ENCODE results near the gene MLF2.

The MLF2 gene

GRCh38 chr12:6778217-6778573 lies 25.3 kb upstream of the MLF2 start:
- no peak for DNase-seq

DNA sequence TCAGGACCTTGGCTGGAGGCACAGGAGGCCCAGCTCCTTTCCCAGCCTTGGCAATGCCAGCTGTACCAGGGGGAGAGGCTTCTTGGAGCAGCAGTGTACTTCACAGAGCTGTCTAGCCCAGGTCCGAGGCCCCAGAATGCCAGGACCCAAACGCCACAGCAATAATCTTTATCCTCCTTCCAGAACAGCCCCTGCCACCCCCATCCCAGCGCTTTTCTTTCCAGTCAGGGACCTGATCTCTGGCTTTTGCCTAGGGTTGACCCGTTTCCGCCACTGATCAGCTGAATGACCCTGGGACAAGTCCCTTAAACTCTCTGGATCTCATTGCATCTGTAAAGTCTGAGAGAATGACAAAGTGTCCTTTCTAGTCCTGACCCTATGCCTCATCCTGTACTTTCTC lies 24.4 kb upstream of the MLF2 start:
- no peak for DNase-seq

DNA sequence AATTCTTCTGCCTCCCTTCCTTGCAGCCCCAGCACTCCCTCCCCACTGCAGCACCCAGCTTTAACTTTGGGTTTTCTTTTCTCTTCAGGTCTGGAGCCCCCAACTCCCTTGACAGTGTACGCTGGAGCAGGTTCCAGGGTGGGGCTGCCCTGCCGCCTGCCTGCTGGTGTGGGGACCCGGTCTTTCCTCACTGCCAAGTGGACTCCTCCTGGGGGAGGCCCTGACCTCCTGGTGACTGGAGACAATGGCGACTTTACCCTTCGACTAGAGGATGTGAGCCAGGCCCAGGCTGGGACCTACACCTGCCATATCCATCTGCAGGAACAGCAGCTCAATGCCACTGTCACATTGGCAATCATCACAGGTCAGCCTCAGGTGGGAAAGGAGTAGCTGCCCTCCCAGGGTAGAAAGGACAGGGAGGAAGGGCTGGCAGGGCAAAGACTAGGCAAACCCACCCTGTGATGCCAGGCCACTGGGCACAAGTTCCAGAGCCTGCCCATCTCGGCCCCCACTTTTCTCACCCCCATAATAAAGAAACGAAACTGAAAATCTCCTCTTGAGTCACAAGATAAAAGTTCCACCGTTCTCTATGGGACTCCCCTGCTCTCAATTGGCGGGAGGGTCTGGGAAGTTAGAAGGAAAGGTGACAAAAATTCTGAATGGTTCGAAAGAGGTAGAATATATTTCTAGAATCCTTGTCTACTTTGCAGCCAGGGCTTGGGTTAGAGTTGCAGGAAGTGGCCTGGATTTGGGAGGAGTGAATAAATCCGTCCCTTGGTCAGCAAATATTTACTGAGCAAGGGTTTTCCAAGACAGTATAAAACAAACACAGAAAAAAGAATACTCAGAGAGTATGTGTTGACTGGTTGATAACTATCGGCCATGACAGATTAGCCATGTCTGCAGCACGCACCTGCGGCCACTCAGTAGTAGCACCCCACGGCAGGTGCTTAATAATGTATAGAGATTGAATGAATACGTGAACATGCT lies 22.5 kb upstream of the MLF2 start:
- no peak for DNase-seq

- no peak for DNase-seq
These were observed 21.6 kb upstream of the MLF2 start for GRCh38 chr12:6774499-6775062.

DNA sequence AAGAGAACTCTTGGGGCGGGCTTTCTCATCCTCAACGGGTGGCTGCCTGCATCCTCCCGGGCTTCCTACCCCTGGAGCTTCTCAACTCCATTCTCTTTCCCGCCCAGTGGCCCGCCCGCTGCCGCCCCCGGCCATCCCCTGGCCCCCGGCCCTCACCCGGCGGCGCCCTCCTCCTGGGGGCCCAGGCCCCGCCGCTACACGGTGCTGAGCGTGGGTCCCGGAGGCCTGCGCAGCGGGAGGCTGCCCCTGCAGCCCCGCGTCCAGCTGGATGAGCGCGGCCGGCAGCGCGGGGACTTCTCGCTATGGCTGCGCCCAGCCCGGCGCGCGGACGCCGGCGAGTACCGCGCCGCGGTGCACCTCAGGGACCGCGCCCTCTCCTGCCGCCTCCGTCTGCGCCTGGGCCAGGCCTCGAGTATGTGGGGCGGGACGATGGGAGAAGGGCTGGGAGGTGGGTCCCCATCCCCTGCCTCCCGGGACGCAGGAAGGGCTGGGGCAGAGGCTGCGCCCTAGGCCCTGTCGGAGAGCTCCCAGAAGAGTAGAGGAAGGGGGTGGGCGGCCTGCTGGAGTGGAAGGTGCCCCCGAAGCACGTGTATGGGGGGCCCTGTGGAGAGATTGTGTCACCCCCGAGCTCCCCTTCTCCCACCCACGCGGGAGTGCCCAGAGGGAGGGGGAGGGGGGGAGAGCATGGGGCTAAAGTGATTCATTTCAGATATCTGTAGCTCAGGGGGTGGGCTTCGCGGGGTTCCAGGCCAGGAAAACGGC lies 20.8 kb upstream of the MLF2 start:
- DNase-seq, result peak; percentile 85

DNA sequence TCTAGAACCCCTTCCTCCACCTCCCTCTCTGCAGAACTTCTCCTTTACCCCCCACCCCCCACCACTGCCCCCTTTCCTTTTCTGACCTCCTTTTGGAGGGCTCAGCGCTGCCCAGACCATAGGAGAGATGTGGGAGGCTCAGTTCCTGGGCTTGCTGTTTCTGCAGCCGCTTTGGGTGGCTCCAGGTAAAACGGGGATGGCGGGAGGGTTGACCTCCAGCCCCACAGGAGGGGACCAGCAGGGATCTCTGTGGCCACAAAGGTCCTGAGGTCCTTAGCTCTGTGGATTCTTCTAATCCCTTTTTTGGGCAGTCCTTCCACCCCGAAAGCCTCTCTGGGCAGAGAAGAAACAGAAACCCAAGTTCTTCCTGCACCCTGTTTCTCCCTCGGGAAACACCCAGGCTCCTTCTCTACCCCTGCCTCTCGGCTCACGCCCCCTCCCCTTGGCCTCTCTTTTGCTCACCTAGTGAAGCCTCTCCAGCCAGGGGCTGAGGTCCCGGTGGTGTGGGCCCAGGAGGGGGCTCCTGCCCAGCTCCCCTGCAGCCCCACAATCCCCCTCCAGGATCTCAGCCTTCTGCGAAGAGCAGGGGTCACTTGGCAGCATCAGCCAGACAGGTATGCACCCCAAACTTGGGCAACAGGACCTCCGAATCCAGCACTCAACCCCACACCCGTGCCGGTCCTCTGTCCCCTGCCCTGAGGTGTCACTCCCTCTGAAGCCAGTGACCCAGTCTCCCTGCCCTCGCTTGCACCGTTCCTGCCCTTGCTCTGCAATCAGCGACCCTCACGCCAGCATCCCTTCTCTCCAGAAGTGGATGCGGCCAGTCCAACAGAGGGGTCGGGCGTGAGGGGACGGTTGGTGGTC lies 20.0 kb upstream of the MLF2 start:
- DNase-seq, result peak; percentile 53

DNA sequence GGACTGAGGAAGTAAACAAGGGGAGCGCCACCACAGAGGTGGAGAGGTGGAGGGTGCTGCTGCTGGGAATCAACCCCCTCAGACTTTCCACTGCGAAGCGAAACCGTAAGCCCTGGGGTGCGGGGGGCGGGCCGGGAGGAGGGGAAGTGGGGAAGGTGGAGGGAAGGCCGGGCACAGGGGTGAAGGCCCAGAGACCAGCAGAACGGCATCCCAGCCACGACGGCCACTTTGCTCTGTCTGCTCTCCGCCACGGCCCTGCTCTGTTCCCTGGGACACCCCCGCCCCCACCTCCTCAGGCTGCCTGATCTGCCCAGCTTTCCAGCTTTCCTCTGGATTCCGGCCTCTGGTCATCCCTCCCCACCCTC lies 19.4 kb upstream of the MLF2 start, which contains the start of gene LAG3:
Gene LAG3 (plus strand): TSS at position 190 of the 365 bp plus-strand sequence. CDS start 333 bp downstream, outside the sequence.
- peak; percentile 84 for DNase-seq

DNA sequence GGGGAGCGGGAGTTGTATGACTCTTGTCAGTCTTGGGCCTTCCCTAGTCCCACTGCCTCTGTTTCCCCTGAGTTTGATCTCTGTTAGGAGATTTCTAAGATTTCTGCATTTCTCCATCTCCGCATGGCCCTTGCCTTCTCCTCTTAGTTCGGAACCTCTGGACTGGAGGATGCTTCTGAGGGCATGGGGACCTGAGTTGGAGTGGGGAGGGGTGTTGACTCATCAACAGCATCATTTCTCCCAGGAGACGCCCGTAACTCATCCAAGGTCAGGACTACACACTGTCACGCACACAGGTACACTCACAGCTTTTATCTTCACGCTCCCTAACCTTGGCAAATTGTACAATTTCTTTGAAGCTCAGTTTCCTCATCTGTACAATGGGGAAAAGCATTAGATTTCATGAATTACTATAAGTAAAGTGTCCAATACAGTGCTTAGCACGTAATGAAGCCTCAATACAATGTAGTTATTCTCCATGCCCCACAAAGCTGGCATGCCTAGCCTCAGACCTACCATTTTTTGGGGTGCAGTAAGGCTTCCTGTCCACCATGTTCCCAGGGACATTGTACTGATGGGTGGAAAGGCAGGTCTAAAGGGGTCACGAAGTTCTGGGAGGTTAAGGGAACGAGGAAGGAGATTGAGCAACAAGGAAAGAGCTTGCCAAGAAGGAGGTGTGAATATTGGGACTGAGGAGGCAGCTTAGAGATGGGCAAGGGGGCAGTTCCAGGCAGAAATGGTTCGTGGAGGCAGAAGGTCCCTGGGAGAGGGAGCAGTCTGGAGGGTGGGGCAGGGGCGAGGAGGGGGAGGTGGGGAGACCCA lies 18.8 kb upstream of the MLF2 start:
- DNase-seq, result no peak

- no peak for DNase-seq
These were observed 18.2 kb upstream of the MLF2 start for GRCh38 chr12:6771091-6771495.

GRCh38 chr12:6770600-6770999 lies 17.7 kb upstream of the MLF2 start:
- no peak for DNase-seq

DNA sequence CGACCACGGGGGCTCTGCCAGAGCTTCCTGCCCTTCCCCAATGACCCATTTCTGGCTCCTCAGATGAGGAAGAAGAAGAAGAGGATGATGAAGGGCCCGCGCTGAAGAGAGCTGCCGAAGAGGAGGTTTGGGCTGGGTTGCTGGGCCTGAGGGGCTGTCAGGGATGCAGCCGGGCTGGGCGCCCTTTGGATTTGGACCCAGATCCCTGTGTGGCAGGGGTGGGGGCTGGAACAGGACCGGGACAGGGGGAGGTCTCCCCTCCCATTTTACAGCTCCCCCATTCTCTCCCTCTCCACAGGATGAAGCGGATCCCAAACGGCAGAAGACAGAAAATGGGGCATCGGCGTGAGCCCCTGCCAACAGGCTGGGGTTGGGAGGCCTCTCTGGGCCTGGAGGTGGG lies 17.2 kb upstream of the MLF2 start:
- no peak for DNase-seq

GRCh38 chr12:6769666-6770065 lies 16.7 kb upstream of the MLF2 start:
- no peak for DNase-seq

DNA sequence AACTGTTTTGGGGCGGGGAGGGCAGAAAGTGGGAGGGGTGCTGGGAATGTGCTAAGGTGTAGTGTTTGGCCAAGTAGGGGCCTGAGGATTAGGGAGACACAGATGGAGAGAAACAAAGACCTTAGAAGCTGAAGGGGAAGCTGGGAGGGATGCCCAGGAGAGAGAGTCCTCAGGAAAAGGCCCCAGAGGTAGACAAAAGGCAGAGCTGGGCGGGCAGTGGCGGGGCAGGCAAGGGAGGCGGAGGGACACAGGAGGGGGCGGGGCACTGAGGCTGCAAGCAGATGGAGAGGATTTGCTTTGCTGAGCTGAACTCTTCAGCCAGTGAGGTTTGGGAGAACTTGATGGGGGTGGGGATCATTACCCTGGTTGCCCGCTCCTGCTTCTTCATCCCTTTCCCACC lies 16.0 kb upstream of the MLF2 start:
- peak; percentile 62 for DNase-seq

- DNase-seq, result no peak
These were observed 15.5 kb upstream of the MLF2 start for GRCh38 chr12:6768437-6768914.

GRCh38 chr12:6767353-6768319 lies 14.7 kb upstream of the MLF2 start:
- no peak for DNase-seq

DNA sequence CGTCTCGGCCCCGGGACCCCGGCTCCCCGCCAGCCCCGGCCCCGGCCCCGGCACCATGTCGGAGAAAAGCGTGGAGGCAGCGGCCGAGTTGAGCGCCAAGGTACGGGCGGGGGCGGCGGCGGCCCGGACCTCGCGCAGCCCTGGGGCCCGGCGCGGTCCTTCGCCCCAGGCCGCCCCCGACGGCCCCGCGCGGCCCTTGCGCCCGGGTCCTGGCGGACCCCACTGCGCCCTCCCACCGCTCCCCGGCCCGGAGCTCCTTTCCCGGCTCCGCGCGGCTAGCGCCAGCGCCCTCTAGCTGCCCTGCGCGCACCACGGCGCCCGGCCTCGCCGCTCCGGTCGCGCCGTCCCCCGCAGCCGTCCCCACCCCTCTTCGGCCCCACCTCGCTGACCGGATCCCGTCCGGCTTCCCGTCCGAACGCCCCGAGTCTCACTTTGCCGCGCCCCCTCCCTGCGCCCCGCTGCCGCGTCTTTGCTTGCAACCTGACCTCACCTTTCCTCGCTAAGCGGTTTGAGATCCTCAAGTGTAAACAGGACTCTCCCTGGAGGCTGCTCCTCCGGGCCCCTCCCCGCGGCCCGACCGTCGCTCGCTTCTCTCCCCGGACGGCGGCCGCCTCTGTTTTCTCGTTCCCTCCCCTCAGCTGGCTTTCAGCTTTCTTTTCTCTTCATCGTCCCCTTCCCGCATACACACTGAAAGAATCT lies 13.9 kb upstream of the MLF2 start:
- peak; percentile 79 for DNase-seq

DNA sequence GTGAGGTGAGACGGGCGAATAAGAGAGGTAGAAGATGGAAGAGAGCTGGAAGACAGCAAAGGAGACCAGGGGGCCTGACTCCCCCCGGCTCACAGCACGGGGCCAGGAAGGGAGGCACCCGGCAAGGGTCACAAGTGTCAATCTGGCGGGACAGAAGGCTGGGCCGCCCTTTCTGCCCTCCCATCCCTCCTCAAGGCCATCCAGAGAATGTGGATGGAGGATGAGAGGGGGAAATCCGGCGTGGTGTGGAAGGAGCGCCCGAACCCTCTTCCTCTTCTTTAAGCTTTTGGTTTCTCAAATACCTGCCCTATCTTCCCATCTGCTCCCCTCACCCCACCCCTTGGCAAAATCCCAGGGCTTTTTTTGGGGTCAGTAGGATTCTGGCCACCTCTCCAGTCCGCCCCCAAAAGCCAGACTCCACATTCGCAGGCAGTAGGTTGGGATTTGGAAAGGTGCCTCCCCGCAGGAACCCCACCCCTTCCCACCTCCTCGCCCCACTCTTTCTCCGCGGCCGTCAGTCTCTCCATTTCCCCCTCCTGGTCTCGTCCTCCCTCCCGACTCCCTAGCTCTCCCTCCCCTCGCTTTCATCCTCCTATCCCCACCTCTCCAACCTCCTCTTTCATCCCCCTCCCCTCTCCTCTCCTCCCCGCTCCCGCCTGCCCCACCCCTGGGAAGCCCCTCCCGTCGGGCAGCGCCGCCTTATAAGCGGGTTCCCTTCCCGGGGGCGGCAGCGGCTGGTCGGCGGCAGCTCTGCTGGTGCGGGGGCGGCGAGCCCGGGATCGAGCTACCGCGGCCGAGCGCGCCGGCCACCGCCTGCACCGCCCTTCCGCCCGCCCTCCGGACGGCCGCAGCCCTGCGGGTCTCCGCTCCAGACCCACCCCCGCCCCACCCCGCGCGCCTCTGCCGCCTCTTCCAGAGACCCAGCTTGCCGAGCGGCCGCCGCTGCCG lies 13.0 kb upstream of the MLF2 start, which contains the start of gene PTMS:
Gene PTMS (plus strand): TSS at position 730 of the 948 bp plus-strand sequence. CDS start 343 bp downstream, outside the sequence.
- no peak for DNase-seq

DNA sequence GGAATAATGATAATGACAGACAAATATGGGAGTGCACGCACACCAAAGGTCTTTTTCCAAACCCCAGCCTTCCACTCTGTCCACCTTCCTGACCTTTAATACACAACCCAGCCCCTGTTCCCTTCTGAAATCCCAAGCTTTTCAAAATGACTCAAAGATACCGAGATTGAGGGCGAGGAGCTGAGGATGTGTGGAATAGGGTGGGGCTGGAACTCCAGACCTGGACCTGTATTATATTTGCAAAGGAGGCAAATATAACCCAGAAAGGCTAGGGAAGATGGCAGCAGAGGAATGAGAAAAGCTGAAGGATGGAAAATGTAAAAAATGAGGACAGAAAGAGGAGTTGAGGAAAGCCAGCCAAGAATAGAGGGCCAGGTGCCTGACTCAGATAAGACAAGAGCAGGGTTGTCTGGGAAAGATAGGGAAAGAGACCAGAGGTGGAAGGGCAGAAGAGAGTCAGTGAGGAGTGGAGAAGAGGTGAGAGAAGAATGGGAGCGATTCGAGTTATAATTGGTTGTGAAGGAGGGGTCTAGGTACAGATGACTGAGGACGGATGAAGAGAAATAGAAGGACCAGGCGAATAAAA lies 12.2 kb upstream of the MLF2 start:
- no peak for DNase-seq

Data from activated CD8-positive, alpha-beta memory T cell treated with anti-CD3 and anti-CD28 coated beads, Interleukin-2, amount 50 U/mL, for 48 hours (primary cell).